ENCODE results near the gene IFNA2. TPM values are rescaled to one million over a fixed set of nuclear protein-coding genes. Genes with fewer than 3 reads are reported as not detected.

Gene IFNA2
- total RNA-seq, 1 experiment from 2014 or later, result not detected

DNA sequence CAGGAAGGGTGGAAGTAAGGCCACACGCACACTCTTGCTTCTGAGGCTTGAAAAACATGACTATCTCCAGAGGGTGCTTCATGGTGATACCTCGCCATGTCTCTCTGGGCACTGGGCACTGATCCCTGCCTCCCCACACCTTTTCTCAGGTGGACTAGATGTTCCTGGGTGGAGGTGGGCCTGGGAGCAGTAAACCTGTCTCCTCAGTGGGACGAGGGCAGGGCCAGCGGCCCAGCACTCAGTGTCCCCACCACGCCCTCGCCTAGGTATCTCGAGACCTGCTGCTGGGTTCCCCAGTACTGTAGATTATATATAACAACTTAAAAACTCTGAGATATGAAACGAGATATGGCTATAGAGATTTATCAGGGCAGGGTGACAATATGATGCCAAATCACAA is 22.9 kb downstream of the IFNA2 start:
- Histone ChIP-seq H3K36me3 (ENCODE audit: insufficient read depth, low read length, poor library complexity, severe bottlenecking) (no peaks in the 10 kb centered on the region), H3K4me3 (ENCODE audit: low read depth, low read length, poor library complexity, severe bottlenecking) (no peak overlapping the region), H3K4me1 (ENCODE audit: insufficient read depth, low read length, poor library complexity, severe bottlenecking) (no peaks in the 10 kb centered on the region), H3K27ac (ENCODE audit: low read depth, low read length, poor library complexity, severe bottlenecking) (no peak overlapping the region), H3K9me3 (ENCODE audit: low read depth, low read length, poor library complexity, severe bottlenecking) (no peaks in the 10 kb centered on the region), H3K27me3 (replicated peaks; ENCODE audit: insufficient read depth, low read depth, low read length, poor library complexity) (no peaks in the 10 kb centered on the region)
- ChIA-PET CTCF (no interaction called here), POLR2A (ENCODE audit: low non-redundant PET) (no interaction called here)
- TF ChIP-seq, protein P1, sequence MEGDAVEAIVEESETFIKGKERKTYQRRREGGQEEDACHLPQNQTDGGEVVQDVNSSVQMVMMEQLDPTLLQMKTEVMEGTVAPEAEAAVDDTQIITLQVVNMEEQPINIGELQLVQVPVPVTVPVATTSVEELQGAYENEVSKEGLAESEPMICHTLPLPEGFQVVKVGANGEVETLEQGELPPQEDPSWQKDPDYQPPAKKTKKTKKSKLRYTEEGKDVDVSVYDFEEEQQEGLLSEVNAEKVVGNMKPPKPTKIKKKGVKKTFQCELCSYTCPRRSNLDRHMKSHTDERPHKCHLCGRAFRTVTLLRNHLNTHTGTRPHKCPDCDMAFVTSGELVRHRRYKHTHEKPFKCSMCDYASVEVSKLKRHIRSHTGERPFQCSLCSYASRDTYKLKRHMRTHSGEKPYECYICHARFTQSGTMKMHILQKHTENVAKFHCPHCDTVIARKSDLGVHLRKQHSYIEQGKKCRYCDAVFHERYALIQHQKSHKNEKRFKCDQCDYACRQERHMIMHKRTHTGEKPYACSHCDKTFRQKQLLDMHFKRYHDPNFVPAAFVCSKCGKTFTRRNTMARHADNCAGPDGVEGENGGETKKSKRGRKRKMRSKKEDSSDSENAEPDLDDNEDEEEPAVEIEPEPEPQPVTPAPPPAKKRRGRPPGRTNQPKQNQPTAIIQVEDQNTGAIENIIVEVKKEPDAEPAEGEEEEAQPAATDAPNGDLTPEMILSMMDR (conservative IDR thresholded peaks at IDR 0.05; ENCODE audit: low read depth, low read length), result no peak
- no peak for TF ChIP-seq EZH2 (IDR thresholded peaks at IDR 0.05; ENCODE audit: borderline replicate concordance, low read depth, low read length, poor library complexity, severe bottlenecking)
- no peak for DNase-seq (ENCODE audit: low spot score)
- intact Hi-C loops (cut with micrococcal nuclease; ENCODE audit: unreplicated experiment), result no loop called here
- BruUV-seq (replicated peaks), result no TSS peak

DNA sequence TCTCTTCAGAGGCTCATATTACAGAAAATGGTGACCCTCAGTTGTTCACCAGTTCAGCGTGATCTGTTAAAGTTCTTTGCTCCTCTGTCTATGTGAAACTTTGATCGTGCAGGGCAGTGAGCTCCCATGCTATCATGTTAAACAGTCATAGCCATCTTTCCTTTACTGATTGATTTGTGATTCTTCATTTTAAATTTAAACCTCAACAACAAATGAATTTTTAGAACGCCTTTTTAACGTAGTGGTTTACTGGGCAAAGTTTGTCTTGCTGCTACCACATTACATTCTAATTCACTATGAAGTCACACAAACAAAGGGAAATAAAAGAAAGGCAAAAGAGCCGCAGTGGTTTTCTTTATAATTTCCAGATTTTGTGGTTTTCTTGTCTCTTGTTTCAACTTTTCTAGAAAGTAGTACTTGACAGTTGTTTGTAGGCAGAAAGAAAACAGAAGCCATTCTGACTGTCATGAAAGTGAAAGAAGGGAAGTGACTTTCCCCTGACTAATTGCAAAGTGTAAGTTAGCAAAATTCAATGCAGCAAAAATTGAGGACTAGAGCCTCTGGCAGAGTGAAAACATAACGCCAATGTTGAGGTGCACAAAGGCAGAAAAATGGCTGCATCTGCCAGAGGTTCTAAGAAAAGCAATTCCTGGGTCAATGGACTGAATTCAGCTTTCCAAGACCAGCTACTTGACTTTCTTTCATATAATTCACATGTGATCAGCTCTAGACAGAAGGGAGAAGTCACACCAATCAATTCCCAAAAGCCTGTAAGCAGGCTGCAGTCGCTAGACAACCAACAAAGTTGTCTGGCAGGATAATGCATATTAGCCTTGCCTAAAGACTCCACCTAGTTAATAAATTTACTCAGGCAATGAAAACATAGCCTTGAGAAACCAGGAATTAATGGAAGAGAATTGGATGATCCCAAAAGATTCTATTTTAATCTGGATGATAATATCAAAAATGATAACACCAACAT is 27.4 kb downstream of the IFNA2 start:
- TF ChIP-seq, protein P1 (conservative IDR thresholded peaks at IDR 0.05; ENCODE audit: low read depth, low read length), result no peak
- TF ChIP-seq EZH2 (IDR thresholded peaks at IDR 0.05; ENCODE audit: borderline replicate concordance, low read depth, low read length, poor library complexity, severe bottlenecking), result no peak
- Histone ChIP-seq H3K9me3 (ENCODE audit: low read depth, low read length, poor library complexity, severe bottlenecking) (no peaks in the 10 kb centered on the region), H3K27ac (ENCODE audit: low read depth, low read length, poor library complexity, severe bottlenecking) (no peak overlapping the region), H3K27me3 (replicated peaks; ENCODE audit: insufficient read depth, low read depth, low read length, poor library complexity) (peaks cover 5% of the 10 kb centered on the region), H3K4me1 (ENCODE audit: insufficient read depth, low read length, poor library complexity, severe bottlenecking) (no peaks in the 10 kb centered on the region), H3K36me3 (ENCODE audit: insufficient read depth, low read length, poor library complexity, severe bottlenecking) (no peaks in the 10 kb centered on the region), H3K4me3 (ENCODE audit: low read depth, low read length, poor library complexity, severe bottlenecking) (no peak overlapping the region)
- intact Hi-C loops (cut with micrococcal nuclease; ENCODE audit: unreplicated experiment), result no loop called here
- CTCF ChIA-PET, result no interaction called here
- POLR2A ChIA-PET (ENCODE audit: low non-redundant PET), result no interaction called here
- no TSS peak for BruUV-seq (replicated peaks)
- DNase-seq (ENCODE audit: low spot score), result no peak

DNA sequence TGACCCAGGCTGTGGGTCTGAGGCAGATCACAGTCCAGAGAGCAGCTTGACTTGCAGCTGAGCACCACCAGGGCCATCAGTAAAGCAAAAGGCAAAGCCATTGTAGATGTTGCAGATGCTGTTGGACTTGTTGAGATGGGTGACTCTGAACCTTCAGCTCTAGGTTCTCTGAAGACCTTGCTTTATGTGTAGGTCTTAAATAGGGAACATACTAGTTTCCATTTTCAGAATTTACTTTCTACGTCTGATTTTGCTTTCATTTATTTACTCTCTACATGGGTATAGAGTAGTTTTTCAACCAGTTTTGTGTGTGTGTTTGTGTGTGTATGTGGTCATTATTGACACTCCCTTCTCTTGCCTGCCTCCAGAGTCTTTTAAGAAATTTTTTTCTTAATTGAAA is 34.4 kb downstream of the IFNA2 start, which contains the start of gene IFNA6:
Gene IFNA6, minus strand, starts transcription at position 101 of the 400 bp plus-strand sequence. Its CDS starts 0 bp downstream, at position 101.
- H3K36me3 ChIP-seq (ENCODE audit: insufficient read depth, low read length, poor library complexity, severe bottlenecking), result no peaks in the 10 kb centered on the region
- POLR2A ChIA-PET (ENCODE audit: low non-redundant PET), result no interaction called here
- CTCF ChIA-PET, result no interaction called here
- intact Hi-C loops (cut with micrococcal nuclease; ENCODE audit: unreplicated experiment), result no loop called here
- no TSS peak for BruUV-seq (replicated peaks)
- peaks cover 5% of the 10 kb centered on the region for H3K27me3 ChIP-seq (replicated peaks; ENCODE audit: insufficient read depth, low read depth, low read length, poor library complexity)
- H3K4me1 ChIP-seq (ENCODE audit: insufficient read depth, low read length, poor library complexity, severe bottlenecking), result no peaks in the 10 kb centered on the region
- no peak within 1 kb of the TSS for H3K27ac ChIP-seq (ENCODE audit: low read depth, low read length, poor library complexity, severe bottlenecking)
- no peak within 1 kb of the TSS for H3K4me3 ChIP-seq (ENCODE audit: low read depth, low read length, poor library complexity, severe bottlenecking)
- no peak for DNase-seq (ENCODE audit: low spot score)
- H3K9me3 ChIP-seq (ENCODE audit: low read depth, low read length, poor library complexity, severe bottlenecking), result no peaks in the 10 kb centered on the region
- TF ChIP-seq, protein P1 (conservative IDR thresholded peaks at IDR 0.05; ENCODE audit: low read depth, low read length), result no peak
- TF ChIP-seq EZH2 (IDR thresholded peaks at IDR 0.05; ENCODE audit: borderline replicate concordance, low read depth, low read length, poor library complexity, severe bottlenecking), result no peak
